Astrocyte of the cerebellum (primary cell): ENCODE results near the gene ZFYVE16.
A peak's percentile ranks its signal among the peaks of the same experiment; 100 is the strongest.

Source experiments
- DNase-seq: peaks from one replicate; pipeline ENCODE4 v3.0.0-alpha.2; 2011; ENCODE audit warnings: low read depth
- H3K4me3 ChIP-seq: 2 replicates; pipeline ENCODE4 v1.5.1; 2011; ENCODE audit warnings: mild to moderate bottlenecking, low read depth, low read length, moderate library complexity
- CTCF ChIP-seq: IDR thresholded peaks from 2 replicates; pipeline ENCODE4 v1.5.1; 2012; ENCODE audit warnings: low read length, low read depth, moderate library complexity, mild to moderate bottlenecking; ENCODE audit errors: missing control alignments
- in situ Hi-C: cut with HindIII; loops from 2 replicates; pipeline ENCODE4 v1.10.0; 2017; ENCODE audit warnings: low sequenced_read_pairs

The ZFYVE16 gene

GRCh38 chr5:80474929-80475328, 67.1 kb downstream of the ZFYVE16 start:
- no peak for DNase-seq
- no peak for TF ChIP-seq CTCF
- in situ Hi-C loops, result no loop called here
- H3K4me3 ChIP-seq, result no peak overlapping the region

GRCh38 chr5:80479713-80480112, 71.8 kb downstream of the ZFYVE16 start:
- TF ChIP-seq CTCF, result no peak
- no peak overlapping the region for H3K4me3 ChIP-seq
- in situ Hi-C loops, result no loop called here
- DNase-seq, result no peak

- in situ Hi-C loops, result no loop called here
- no peak overlapping the region for H3K4me3 ChIP-seq
- DNase-seq, result no peak
- TF ChIP-seq CTCF, result no peak
These were observed 72.5 kb downstream of the ZFYVE16 start for GRCh38 chr5:80480354-80480753.

GRCh38 chr5:80481019-80481893, 73.4 kb downstream of the ZFYVE16 start:
- peak; percentile 88 for TF ChIP-seq CTCF
- in situ Hi-C loops, result no loop called here
- peak; percentile 49 for DNase-seq
- H3K4me3 ChIP-seq, result no peak overlapping the region

GRCh38 chr5:80482578-80482977, 74.7 kb downstream of the ZFYVE16 start:
- in situ Hi-C loops, result no loop called here
- no peak for DNase-seq
- no peak for TF ChIP-seq CTCF
- H3K4me3 ChIP-seq, result no peak overlapping the region

GRCh38 chr5:80483636-80484232, 75.9 kb downstream of the ZFYVE16 start:
- no peak for TF ChIP-seq CTCF
- no peak for DNase-seq
- H3K4me3 ChIP-seq, result no peak overlapping the region
- in situ Hi-C loops, result no loop called here
